Cardiac muscle cell (in vitro differentiated cells and primary cell): ENCODE data around the gene SIRT2. TPM values are rescaled to one million over a fixed set of nuclear protein-coding genes. Genes with fewer than 3 reads are reported as not detected.

ENCODE experiments used
- DNase-seq, 2 donors: peaks; one replicate each; pipeline versions ENCODE4 v3.0.0 to v3.0.0-alpha.2; 2010 to 2017; ENCODE audit warnings: low read depth in 1 of 2, low spot score in 1 of 2
- H3K27ac ChIP-seq: fragments of 200-600 bp; sonication (generic); 2 replicates; pipeline ENCODE4 v1.5.1; 2016
- H3K27me3 ChIP-seq: fragments of 200-600 bp; sonication (generic); 2 replicates; pipeline ENCODE4 v1.6.0; 2016; ENCODE audit warnings: control low read depth
- H3K36me3 ChIP-seq: fragments of 200-600 bp; sonication (generic); 2 replicates; pipeline ENCODE4 v1.5.1; 2016; ENCODE audit warnings: control low read depth
- H3K4me1 ChIP-seq: fragments of 200-600 bp; sonication (generic); 2 replicates; pipeline ENCODE4 v1.8.1; 2017; ENCODE audit warnings: low read depth, mild to moderate bottlenecking, mixed run types
- H3K4me3 ChIP-seq: fragments of 200-600 bp; sonication (generic); 2 replicates; pipeline ENCODE4 v1.5.1; 2016; ENCODE audit warnings: mild to moderate bottlenecking
- H3K9me3 ChIP-seq: fragments of 200-600 bp; sonication (generic); 2 replicates; pipeline ENCODE4 v1.5.1; 2017; ENCODE audit warnings: low read depth, mild to moderate bottlenecking, control low read depth
- polyA plus RNA-seq: library from polyadenylated mRNA; unstranded; fragments of >200 nt; fragmentation: Nextera tagmentation; extraction: Ambion mirVana; gene quantifications from 2 replicates; pipeline ENCODE4 v1.2.1, GENCODE V29; 2016
- total RNA-seq: library from RNA; depleted of rRNA; stranded (reverse); fragments of >200 nt; gene quantifications from 2 replicates; pipeline ENCODE4 v1.2.3, GENCODE V29; 2016
- TF ChIP-seq, protein P1 (sequence below): IDR thresholded peaks from 2 replicates; pipeline ENCODE4 v1.5.1; 2012; ENCODE audit warnings: low read depth, mild to moderate bottlenecking, low read length

Gene SIRT2
- total and polyA plus RNA-seq, 2 experiments from 2014 or later = 33.4 to 33.5 TPM

DNA sequence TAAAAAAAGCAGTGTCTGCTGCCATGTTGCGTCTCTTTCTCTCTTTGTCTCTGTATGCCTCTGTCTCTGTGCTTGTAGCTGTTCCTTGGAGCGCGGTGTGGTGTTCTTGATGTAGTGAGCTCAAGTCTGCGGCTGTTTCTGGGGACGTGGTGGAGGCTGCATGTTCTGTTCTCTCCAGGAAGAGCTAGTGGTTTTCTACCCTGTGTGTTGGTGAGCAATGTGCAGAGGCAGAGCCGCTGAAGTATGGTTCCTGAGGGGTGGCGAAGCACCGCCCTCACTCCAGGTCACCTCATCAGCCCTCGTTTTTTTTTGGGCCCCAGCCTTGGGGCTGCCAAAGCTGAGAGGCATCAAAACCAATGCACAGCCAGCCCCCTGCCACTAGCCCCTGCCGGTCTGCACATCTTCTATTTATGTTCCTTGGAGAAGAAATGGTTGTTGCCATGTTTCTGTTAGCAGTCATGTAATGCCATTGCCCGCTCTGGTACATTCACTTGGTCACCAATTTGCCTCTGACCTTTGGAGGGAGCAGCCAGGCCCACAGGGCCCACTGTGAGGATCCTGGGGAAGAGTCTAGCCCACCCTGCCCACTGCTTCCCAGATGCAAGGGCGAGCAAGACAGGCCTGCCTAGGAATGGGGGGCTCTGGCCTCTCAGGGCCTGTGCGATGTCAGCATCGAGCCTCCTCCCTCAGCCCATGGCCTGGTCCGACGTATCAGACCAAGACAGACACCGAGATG, 56.8 kb downstream of the SIRT2 start:
- Histone ChIP-seq H3K4me1 (no peaks in the 10 kb centered on the region), H3K9me3 (no peaks in the 10 kb centered on the region), H3K4me3 (no peak overlapping the region), H3K27me3 (no peaks in the 10 kb centered on the region), H3K27ac (peak overlapping the region; percentile 24), H3K36me3 (peaks cover 92% of the 10 kb centered on the region)
- no peak for DNase-seq
- TF ChIP-seq, protein P1, sequence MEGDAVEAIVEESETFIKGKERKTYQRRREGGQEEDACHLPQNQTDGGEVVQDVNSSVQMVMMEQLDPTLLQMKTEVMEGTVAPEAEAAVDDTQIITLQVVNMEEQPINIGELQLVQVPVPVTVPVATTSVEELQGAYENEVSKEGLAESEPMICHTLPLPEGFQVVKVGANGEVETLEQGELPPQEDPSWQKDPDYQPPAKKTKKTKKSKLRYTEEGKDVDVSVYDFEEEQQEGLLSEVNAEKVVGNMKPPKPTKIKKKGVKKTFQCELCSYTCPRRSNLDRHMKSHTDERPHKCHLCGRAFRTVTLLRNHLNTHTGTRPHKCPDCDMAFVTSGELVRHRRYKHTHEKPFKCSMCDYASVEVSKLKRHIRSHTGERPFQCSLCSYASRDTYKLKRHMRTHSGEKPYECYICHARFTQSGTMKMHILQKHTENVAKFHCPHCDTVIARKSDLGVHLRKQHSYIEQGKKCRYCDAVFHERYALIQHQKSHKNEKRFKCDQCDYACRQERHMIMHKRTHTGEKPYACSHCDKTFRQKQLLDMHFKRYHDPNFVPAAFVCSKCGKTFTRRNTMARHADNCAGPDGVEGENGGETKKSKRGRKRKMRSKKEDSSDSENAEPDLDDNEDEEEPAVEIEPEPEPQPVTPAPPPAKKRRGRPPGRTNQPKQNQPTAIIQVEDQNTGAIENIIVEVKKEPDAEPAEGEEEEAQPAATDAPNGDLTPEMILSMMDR = no peak

DNA sequence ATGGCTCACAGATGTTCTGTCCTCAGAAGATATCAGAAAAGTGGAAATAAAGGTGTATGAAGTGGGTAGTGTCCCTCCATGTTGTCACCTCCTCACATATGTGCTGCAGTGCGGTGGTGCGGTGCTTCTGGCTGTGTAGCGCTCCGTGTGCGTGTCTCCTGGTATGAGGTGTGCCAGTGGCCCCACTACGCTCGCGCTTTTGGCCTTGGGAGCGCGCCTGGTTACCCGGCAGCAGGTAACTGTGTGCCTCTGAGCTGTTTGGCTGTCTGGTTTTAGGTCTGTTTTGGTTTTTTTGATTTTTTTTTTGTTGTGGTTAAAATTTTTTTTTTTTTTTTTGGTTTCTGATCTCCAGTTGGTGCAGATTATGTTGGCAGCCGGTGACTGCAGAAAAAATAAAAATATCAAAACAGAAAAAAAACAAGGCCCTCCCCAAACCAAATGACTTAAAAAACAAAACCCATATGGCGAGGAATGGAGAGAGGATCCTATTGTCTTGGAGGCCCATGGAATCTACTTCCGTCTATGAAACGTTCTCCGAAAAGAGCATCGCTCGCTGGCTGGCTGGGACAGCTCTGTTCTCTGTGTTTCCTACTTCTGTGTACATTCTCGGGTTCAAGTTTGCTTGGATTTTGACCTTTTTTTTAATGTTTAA, 57.5 kb downstream of the SIRT2 start:
- Histone ChIP-seq H3K27ac (peak overlapping the region; percentile 24), H3K27me3 (no peaks in the 10 kb centered on the region), H3K4me1 (no peaks in the 10 kb centered on the region), H3K9me3 (no peaks in the 10 kb centered on the region), H3K36me3 (peaks cover 95% of the 10 kb centered on the region), H3K4me3 (no peak overlapping the region)
- TF ChIP-seq, protein P1 = no peak
- no peak for DNase-seq

DNA sequence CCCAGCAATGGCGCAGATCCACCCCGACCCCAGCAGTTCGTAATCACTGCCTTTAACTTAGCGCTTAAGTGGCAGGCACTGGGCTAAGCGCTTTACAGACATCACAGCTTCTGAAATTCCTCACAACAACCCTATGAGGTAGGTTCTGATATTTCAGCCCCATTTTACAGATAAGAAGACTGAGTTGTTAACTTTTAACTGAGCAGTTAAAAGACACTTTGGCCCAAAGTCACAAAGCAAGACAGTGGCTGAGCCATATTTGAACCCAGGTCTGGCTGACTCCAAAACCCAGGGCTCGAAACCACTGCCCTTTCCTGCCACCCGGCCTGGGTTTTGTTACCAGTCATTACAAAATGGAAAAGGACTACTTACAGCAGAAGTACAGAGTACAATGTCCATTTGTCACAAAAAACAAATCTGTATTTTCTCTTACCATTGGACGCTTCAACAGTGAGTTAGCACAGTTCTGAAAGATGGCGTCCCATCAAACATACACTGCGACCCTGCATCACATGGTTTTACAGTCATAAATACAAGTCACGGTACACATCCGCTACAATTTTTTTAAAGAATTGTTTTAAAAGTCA, 58.1 kb downstream of the SIRT2 start:
- no peaks in the 10 kb centered on the region for H3K27me3 ChIP-seq
- no peak overlapping the region for H3K4me3 ChIP-seq
- peak overlapping the region; percentile 59 for H3K27ac ChIP-seq
- TF ChIP-seq, protein P1 = no peak
- no peaks in the 10 kb centered on the region for H3K4me1 ChIP-seq
- no peaks in the 10 kb centered on the region for H3K9me3 ChIP-seq
- no peak for DNase-seq
- peaks cover 92% of the 10 kb centered on the region for H3K36me3 ChIP-seq

DNA sequence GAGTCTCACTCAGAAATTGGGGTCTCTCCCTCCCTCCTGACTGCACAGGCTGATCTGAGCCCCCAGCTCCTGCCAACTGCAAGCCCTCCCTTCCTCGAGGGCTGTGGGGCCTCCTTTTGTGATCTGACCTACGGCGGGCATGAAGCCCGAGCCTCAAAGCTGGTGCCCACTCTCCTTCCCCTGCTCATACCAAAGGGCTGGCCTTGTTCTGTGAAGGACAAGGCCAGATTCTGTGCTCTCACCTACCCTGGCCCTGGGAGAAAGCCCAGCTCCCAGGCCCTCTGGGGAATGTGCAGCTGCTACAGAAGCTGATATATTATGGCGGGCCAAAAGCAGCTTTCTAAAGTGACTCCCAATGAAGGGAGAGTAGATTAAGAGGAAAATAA, 58.8 kb downstream of the SIRT2 start:
- H3K27me3 ChIP-seq = no peaks in the 10 kb centered on the region
- no peaks in the 10 kb centered on the region for H3K9me3 ChIP-seq
- H3K4me1 ChIP-seq = no peaks in the 10 kb centered on the region
- H3K27ac ChIP-seq = peak overlapping the region; percentile 59
- H3K4me3 ChIP-seq = no peak overlapping the region
- no peak for DNase-seq
- peaks cover 91% of the 10 kb centered on the region for H3K36me3 ChIP-seq
- TF ChIP-seq, protein P1 = no peak

DNA sequence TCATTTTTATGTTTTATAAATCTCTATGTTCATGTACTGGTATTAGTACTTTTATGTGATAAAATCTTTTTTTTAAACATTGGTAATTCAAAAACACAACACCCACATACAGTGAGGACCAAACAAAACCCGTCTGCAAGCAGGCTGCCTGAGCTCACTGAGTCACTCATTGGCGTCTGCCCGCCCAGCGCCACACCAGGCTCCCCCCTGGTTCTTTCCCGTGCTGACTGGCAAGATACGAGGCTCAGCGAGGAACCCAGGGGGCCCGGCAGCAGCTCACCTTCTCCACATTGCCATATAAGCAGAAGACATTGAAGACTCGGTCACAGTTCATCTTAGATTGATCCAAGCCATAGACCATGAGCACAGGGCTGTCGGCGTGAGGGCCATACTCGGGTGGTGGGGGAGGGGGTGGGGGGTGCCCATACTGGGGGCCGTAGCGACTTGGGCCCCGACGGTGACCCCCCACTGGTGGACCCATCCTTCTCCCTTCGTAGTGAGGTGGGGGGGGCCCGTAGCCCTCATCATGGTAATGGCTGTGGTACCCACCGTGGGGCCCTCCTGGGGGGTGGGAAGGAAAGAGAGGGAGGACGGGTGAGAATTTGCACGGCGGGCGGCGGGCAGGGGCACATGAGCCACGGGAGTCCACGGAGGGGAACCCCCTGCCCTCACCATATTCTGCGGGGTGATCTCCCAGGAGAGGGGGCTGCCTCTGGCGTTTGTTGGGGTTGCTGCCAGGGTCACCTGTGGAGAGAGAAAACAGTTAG, 59.4 kb downstream of the SIRT2 start:
- no peak overlapping the region for H3K4me3 ChIP-seq
- peaks cover 86% of the 10 kb centered on the region for H3K36me3 ChIP-seq
- H3K27ac ChIP-seq = peak overlapping the region; percentile 59
- H3K4me1 ChIP-seq = no peaks in the 10 kb centered on the region
- H3K27me3 ChIP-seq = no peaks in the 10 kb centered on the region
- TF ChIP-seq, protein P1 = no peak
- H3K9me3 ChIP-seq = no peaks in the 10 kb centered on the region
- DNase-seq = no peak
